ENCODE results near the gene HMG20B.

DNA sequence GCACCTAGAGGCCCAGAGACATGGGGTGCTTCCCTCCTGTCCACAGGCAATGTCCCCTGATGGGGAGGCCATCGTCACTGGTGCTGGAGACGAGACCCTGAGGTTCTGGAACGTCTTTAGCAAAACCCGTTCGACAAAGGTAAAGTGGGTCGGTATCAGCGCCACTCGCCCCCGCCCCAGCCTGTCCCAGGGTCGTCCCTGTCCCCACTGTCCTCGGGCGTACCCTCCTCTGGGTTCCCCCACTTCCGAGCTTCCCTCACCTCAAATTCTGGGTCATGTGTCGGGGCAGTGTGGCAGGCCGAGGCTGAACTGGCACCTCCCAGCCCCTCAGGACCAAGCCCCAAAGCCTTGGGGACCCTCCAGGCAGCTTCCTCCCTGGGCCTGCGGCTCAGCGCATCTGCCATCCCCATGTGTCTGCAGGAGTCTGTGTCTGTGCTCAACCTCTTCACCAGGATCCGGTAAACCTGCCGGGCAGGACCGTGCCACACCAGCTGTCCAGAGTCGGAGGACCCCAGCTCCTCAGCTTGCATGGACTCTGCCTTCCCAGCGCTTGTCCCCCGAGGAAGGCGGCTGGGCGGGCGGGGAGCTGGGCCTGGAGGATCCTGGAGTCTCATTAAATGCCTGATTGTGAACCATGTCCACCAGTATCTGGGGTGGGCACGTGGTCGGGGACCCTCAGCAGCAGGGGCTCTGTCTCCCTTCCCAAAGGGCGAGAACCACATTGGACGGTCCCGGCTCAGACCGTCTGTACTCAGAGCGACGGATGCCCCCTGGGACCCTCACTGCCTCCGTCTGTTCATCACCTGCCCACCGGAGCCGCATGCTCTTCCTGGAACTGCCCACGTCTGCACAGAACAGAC, 38.1 kb upstream of the HMG20B start:
- TF ChIP-seq, protein P1, sequence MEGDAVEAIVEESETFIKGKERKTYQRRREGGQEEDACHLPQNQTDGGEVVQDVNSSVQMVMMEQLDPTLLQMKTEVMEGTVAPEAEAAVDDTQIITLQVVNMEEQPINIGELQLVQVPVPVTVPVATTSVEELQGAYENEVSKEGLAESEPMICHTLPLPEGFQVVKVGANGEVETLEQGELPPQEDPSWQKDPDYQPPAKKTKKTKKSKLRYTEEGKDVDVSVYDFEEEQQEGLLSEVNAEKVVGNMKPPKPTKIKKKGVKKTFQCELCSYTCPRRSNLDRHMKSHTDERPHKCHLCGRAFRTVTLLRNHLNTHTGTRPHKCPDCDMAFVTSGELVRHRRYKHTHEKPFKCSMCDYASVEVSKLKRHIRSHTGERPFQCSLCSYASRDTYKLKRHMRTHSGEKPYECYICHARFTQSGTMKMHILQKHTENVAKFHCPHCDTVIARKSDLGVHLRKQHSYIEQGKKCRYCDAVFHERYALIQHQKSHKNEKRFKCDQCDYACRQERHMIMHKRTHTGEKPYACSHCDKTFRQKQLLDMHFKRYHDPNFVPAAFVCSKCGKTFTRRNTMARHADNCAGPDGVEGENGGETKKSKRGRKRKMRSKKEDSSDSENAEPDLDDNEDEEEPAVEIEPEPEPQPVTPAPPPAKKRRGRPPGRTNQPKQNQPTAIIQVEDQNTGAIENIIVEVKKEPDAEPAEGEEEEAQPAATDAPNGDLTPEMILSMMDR (optimal IDR thresholded peaks at IDR 0.05 in 1 of 3, IDR thresholded peaks at IDR 0.05 in 1 of 3, conservative IDR thresholded peaks at IDR 0.05 in 1 of 3; ENCODE audit: extremely low read depth in 1 of 3, insufficient read depth in 2 of 3, low read length in 3 of 3) = no peak
- no peak for TF ChIP-seq EZH2 (IDR thresholded peaks at IDR 0.05; ENCODE audit: low read length)

Data from keratinocyte (primary cell).